ENCODE data around the gene NPRL2.
"Not testable (repeated sequence)": the region's sequence is repeated elsewhere in the genome, so short reads cannot be mapped to it uniquely, and the experiment has no call there.

NPRL2 gene

GRCh38 chr3:50327129-50327528 lies 23.4 kb downstream of the NPRL2 start:
- DNase-seq (ENCODE audit: low read depth), result no peak

GRCh38 chr3:50326182-50326541 lies 24.4 kb downstream of the NPRL2 start:
- DNase-seq (ENCODE audit: low read depth), result no peak

GRCh38 chr3:50325497-50326181 lies 24.9 kb downstream of the NPRL2 start:
- DNase-seq (ENCODE audit: low read depth), result no peak

- no peak for DNase-seq (ENCODE audit: low read depth)
These were observed 25.5 kb downstream of the NPRL2 start for GRCh38 chr3:50325113-50325480.

- DNase-seq (ENCODE audit: low read depth), result peak; percentile 71
These were observed 26.0 kb downstream of the NPRL2 start for GRCh38 chr3:50324351-50325112.

- DNase-seq (ENCODE audit: low read depth), result no peak
These were observed 26.9 kb downstream of the NPRL2 start for GRCh38 chr3:50323614-50324199.

GRCh38 chr3:50323092-50323600 lies 27.4 kb downstream of the NPRL2 start:
- no peak for DNase-seq (ENCODE audit: low read depth)

- no peak for DNase-seq (ENCODE audit: low read depth)
These were observed 28.0 kb downstream of the NPRL2 start, which contains the start of gene HYAL2 for GRCh38 chr3:50322386-50323091. Gene HYAL2 (minus strand): TSS chr3:50322745. CDS start chr3:50320489, 2,256 bp downstream.

GRCh38 chr3:50322115-50322385 lies 28.5 kb downstream of the NPRL2 start:
- DNase-seq (ENCODE audit: low read depth), result no peak

- DNase-seq (ENCODE audit: low read depth), result peak; percentile 90
These were observed 29.1 kb downstream of the NPRL2 start for GRCh38 chr3:50321336-50322114.

GRCh38 chr3:50320853-50321335 lies 29.7 kb downstream of the NPRL2 start:
- DNase-seq (ENCODE audit: low read depth), result peak; percentile 75

- no peak for DNase-seq (ENCODE audit: low read depth)
These were observed 30.5 kb downstream of the NPRL2 start for GRCh38 chr3:50319894-50320625.

- DNase-seq (ENCODE audit: low read depth), result no peak
These were observed 31.2 kb downstream of the NPRL2 start for GRCh38 chr3:50319181-50319893.

- DNase-seq (ENCODE audit: low read depth), result no peak
These were observed 32.0 kb downstream of the NPRL2 start for GRCh38 chr3:50318615-50319014.

- DNase-seq (ENCODE audit: low read depth), result no peak
These were observed 32.4 kb downstream of the NPRL2 start for GRCh38 chr3:50318163-50318562.

- no peak for DNase-seq (ENCODE audit: low read depth)
These were observed 33.3 kb downstream of the NPRL2 start for GRCh38 chr3:50317300-50317699.

GRCh38 chr3:50316657-50317242 lies 33.8 kb downstream of the NPRL2 start:
- DNase-seq (ENCODE audit: low read depth), result no peak

GRCh38 chr3:50314816-50315215 lies 35.8 kb downstream of the NPRL2 start:
- no peak for DNase-seq (ENCODE audit: low read depth)

GRCh38 chr3:50314342-50314741 lies 36.2 kb downstream of the NPRL2 start:
- DNase-seq (ENCODE audit: low read depth), result no peak

- not testable (repeated sequence) for DNase-seq (ENCODE audit: low read depth)
These were observed 38.5 kb downstream of the NPRL2 start for GRCh38 chr3:50312041-50312440.

All from EH (cell line).